Left renal pelvis (tissue), 4 donors: ENCODE results near the gene SLC5A11. TPM values are rescaled to one million over a fixed set of nuclear protein-coding genes. Genes with fewer than 3 reads are reported as not detected.

Experiments used
- DNase-seq, 4 donors: peaks; one replicate each; pipeline ENCODE4 v3.0.0-alpha.2; 2013; ENCODE audit warnings: low read depth in 4 of 4, low spot score in 3 of 4
- polyA plus RNA-seq, 4 donors: library from polyadenylated mRNA; unstranded; fragments of 120-200 nt; gene quantifications; one replicate each; pipeline ENCODE4 v1.2.1, GENCODE V29; 2013; ENCODE audit not compliant: insufficient read length in 4 of 4

The SLC5A11 gene
- polyA plus RNA-seq, 4 donors, result 0.10 to 6.7 (median 4.0) TPM

GRCh38 chr16:24957887-24958286 lies 112.1 kb downstream of the SLC5A11 start:
- DNase-seq, result no peak

Other genes starting within 250 kb of the SLC5A11 start
- 10 to 100 TPM; 46.7 to 77.3 (median 54.7) TPM for gene TNRC6A, start 116.3 kb upstream of the SLC5A11 start, polyA plus RNA-seq
- gene ARHGAP17, start 169.4 kb downstream of the SLC5A11 start, polyA plus RNA-seq, result 10 to 100 TPM; 68.2 to 82.7 (median 78.6) TPM